H1 (cell line): ENCODE measurements around the gene CMTM2. TPM values are rescaled to one million over a fixed set of nuclear protein-coding genes. Genes with fewer than 3 reads are reported as not detected.

Experiments
- GTF2F1 ChIP-seq: IDR thresholded peaks from 2 replicates; pipeline ENCODE4 v1.6.1; 2012; ENCODE audit warnings: low read depth, low read length, improper control_type of control experiment, borderline replicate concordance
- TCF12 ChIP-seq: IDR thresholded peaks from 2 replicates; pipeline ENCODE4 v1.6.1; 2011; ENCODE audit warnings: low read depth, mild to moderate bottlenecking, low read length
- polyA plus RNA-seq, 7 experiments: library from polyadenylated mRNA; depleted of rRNA in 3 of 7; stranded (reverse) in 5 of 7; unstranded in 2 of 7; fragments of >200 nt in 5 of 7; fragments of 200-250 nt in 2 of 7; gene quantifications; 1 replicate in 5 of 7; 2 replicates in 1 of 7; 4 replicates in 1 of 7; pipeline versions ENCODE4 v1.2.1 to v1.2.3, GENCODE V29; 2011 to 2013; ENCODE audit warnings: missing spikeins in 2 of 7, mixed read lengths in 2 of 7
- total RNA-seq: library from RNA; stranded (reverse); fragmentation: NEBNext Ultra II Directional; extraction: Animal tissue kit (Norgen Biotek cat#: 25700); gene quantifications from 2 replicates; pipeline ENCODE4 v1.2.1, GENCODE V29; 2021
- TF ChIP-seq, protein P1 (sequence below): fragments of 300-600 bp; sonication (generic); IDR thresholded peaks from 2 replicates; pipeline ENCODE4 v1.7.1; 2012; ENCODE audit warnings: low read length, moderate library complexity, mild to moderate bottlenecking, inconsistent platforms; ENCODE audit not compliant: insufficient replicate concordance

CMTM2 gene
- total and polyA plus RNA-seq, 2 of the 8 experiments (the other 6 are each of a cell fraction or from before 2014, with no cell fraction given): not detected

DNA sequence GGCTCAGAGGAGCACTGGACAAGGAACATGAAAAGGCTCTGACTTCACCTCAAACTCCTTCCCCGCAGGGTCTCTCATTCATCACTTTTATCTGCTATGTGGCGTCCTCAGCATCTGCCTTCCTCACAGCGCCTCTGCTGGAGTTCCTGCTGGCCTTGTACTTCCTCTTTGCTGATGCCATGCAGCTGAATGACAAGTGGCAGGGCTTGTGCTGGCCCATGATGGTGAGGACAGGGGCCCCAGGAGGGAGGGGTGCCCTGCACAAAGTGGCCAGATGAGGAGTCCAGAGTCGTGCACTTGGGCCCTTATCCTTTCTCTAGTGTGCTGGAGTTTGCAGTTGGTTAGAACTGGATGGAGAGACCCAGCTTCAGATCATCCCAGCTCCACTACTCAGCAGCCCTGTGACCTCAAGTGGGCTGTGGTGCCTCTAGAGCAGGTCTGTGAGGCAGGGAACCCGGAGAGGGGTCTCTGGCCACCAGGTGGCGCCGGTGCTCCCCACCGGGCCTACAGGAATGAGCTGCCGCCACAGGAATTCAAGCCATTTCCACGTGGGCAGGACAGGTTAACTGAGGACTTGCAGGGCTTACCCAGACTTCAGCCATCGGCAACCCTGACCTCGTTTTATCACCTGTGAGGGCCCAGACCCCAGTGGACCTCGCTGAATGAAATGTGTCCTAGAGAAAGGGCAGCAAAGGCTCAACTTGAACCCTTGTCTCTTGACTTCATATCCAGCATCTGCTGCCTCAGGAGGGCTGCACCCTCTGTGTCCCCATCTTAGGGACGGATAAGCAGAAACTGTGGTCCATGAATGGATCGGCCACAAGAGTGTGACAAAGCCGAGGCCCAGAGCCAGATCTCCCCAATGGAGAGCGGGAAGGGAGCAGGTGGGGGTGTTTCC, 29.2 kb downstream of the CMTM2 start (continued):
- TF ChIP-seq, protein P1, sequence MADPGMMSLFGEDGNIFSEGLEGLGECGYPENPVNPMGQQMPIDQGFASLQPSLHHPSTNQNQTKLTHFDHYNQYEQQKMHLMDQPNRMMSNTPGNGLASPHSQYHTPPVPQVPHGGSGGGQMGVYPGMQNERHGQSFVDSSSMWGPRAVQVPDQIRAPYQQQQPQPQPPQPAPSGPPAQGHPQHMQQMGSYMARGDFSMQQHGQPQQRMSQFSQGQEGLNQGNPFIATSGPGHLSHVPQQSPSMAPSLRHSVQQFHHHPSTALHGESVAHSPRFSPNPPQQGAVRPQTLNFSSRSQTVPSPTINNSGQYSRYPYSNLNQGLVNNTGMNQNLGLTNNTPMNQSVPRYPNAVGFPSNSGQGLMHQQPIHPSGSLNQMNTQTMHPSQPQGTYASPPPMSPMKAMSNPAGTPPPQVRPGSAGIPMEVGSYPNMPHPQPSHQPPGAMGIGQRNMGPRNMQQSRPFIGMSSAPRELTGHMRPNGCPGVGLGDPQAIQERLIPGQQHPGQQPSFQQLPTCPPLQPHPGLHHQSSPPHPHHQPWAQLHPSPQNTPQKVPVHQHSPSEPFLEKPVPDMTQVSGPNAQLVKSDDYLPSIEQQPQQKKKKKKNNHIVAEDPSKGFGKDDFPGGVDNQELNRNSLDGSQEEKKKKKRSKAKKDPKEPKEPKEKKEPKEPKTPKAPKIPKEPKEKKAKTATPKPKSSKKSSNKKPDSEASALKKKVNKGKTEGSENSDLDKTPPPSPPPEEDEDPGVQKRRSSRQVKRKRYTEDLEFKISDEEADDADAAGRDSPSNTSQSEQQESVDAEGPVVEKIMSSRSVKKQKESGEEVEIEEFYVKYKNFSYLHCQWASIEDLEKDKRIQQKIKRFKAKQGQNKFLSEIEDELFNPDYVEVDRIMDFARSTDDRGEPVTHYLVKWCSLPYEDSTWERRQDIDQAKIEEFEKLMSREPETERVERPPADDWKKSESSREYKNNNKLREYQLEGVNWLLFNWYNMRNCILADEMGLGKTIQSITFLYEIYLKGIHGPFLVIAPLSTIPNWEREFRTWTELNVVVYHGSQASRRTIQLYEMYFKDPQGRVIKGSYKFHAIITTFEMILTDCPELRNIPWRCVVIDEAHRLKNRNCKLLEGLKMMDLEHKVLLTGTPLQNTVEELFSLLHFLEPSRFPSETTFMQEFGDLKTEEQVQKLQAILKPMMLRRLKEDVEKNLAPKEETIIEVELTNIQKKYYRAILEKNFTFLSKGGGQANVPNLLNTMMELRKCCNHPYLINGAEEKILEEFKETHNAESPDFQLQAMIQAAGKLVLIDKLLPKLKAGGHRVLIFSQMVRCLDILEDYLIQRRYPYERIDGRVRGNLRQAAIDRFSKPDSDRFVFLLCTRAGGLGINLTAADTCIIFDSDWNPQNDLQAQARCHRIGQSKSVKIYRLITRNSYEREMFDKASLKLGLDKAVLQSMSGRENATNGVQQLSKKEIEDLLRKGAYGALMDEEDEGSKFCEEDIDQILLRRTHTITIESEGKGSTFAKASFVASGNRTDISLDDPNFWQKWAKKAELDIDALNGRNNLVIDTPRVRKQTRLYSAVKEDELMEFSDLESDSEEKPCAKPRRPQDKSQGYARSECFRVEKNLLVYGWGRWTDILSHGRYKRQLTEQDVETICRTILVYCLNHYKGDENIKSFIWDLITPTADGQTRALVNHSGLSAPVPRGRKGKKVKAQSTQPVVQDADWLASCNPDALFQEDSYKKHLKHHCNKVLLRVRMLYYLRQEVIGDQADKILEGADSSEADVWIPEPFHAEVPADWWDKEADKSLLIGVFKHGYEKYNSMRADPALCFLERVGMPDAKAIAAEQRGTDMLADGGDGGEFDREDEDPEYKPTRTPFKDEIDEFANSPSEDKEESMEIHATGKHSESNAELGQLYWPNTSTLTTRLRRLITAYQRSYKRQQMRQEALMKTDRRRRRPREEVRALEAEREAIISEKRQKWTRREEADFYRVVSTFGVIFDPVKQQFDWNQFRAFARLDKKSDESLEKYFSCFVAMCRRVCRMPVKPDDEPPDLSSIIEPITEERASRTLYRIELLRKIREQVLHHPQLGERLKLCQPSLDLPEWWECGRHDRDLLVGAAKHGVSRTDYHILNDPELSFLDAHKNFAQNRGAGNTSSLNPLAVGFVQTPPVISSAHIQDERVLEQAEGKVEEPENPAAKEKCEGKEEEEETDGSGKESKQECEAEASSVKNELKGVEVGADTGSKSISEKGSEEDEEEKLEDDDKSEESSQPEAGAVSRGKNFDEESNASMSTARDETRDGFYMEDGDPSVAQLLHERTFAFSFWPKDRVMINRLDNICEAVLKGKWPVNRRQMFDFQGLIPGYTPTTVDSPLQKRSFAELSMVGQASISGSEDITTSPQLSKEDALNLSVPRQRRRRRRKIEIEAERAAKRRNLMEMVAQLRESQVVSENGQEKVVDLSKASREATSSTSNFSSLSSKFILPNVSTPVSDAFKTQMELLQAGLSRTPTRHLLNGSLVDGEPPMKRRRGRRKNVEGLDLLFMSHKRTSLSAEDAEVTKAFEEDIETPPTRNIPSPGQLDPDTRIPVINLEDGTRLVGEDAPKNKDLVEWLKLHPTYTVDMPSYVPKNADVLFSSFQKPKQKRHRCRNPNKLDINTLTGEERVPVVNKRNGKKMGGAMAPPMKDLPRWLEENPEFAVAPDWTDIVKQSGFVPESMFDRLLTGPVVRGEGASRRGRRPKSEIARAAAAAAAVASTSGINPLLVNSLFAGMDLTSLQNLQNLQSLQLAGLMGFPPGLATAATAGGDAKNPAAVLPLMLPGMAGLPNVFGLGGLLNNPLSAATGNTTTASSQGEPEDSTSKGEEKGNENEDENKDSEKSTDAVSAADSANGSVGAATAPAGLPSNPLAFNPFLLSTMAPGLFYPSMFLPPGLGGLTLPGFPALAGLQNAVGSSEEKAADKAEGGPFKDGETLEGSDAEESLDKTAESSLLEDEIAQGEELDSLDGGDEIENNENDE: no peak
- TF ChIP-seq GTF2F1 (no peak), TCF12 (no peak)
